ENCODE results near the gene PLA2G4A. TPM values are rescaled to one million over a fixed set of nuclear protein-coding genes. Genes with fewer than 3 reads are reported as not detected.
A peak's percentile ranks its signal among the peaks of the same experiment; 100 is the strongest.

The PLA2G4A gene
- total RNA-seq, 2 donors from 2014 or later, result 0.35 to 0.96 TPM

DNA sequence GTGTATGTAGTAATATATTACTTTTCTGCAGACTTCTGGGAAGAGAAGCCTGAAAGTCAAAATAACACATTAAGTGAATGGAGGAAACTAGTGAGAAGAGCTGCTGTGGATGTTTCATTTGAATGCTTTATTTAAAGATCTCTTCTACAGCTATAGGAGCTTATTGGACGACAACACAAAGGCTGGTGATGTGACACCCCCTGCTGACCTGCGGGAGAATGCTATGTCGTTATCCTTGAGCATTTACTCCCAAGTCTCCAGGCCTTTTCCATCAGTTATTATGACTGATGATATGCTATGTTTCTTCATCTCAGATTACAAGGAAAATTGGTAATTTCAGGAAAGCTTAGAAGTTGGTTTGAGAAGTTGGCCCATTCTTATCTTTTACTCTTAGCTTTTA lies 22.3 kb upstream of the PLA2G4A start:
- no peaks in the 10 kb centered on the region for H3K4me1 Mint-ChIP-seq
- H3K27ac Mint-ChIP-seq, result no peak overlapping the region
- ATAC-seq, result no peak
- H3K27me3 Mint-ChIP-seq, result no peaks in the 10 kb centered on the region
- no peaks in the 10 kb centered on the region for H3K9me3 ChIP-seq (ENCODE audit: control insufficient read depth, low read length, poor library complexity, severe bottlenecking)
- no peak for DNase-seq
- H3K4me3 Mint-ChIP-seq, result no peak overlapping the region
- no peaks in the 10 kb centered on the region for H3K36me3 Mint-ChIP-seq (ENCODE audit: low read depth)

DNA sequence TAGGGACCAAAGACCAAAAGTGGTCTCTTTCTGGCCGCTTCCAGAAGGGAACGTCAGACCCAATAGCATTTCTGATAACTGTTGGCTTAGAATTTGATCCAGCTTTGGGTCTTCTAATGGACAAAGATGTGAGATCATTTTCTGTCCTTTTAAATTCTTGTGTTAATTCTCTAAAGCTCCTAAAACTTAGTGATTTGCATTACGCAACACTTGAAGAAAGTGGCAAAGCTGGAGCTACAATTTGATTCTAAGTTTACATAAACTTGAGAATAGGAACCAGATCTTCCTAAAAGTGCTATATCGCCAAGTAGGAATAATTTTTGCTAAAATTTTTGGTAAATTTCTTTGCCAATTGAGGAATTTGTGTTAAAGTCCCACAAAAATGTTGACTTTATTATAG lies 21.6 kb upstream of the PLA2G4A start:
- H3K4me3 Mint-ChIP-seq, result no peak overlapping the region
- ATAC-seq (no peak), DNase-seq (no peak)
- H3K27me3 Mint-ChIP-seq, result no peaks in the 10 kb centered on the region
- H3K27ac Mint-ChIP-seq, result no peak overlapping the region
- H3K4me1 Mint-ChIP-seq, result no peaks in the 10 kb centered on the region
- no peaks in the 10 kb centered on the region for H3K9me3 ChIP-seq (ENCODE audit: control insufficient read depth, low read length, poor library complexity, severe bottlenecking)
- no peaks in the 10 kb centered on the region for H3K36me3 Mint-ChIP-seq (ENCODE audit: low read depth)

DNA sequence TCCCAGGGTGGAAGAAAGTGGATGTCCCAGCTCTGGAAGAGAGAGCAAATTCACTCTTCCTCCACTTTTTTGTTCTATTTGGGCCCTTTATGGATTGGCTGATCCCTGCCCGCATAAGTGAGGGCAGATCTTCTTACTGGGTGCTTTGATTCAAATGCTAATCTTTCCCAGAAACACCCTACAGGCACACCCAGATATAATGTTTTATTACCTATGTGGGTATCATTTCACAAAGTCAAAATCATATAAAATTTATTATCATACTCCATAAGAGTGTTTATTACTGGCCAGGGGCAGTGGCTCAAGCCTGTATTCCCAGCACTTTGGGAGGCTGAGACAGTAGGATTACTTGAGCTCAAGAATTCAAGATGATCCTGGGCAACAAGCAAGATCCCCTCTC lies 16.9 kb upstream of the PLA2G4A start:
- no peak for DNase-seq
- Mint-ChIP-seq H3K36me3 (ENCODE audit: low read depth) (no peaks in the 10 kb centered on the region), H3K27me3 (no peaks in the 10 kb centered on the region), H3K4me3 (no peak overlapping the region), H3K4me1 (no peaks in the 10 kb centered on the region), H3K27ac (no peak overlapping the region)
- no peaks in the 10 kb centered on the region for H3K9me3 ChIP-seq (ENCODE audit: control insufficient read depth, low read length, poor library complexity, severe bottlenecking)
- no peak for ATAC-seq

DNA sequence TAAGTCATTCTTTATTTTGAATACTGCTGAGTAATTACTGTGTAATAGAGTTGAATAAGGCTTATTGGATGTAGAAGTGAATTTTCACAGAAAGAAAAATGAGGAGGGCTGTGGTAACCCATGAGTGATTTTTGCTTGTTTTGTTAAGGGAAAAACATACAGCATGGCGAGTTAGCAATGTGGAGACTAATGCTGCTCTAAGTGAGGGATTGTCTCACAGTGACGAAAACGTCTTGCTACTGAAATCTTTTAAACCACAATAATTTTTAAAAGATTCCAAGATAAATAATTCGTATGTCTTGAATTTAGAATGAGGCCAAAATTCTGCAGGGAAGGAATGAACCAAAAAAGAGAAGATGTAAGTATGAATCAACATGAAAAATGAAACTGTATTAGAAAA lies 16.2 kb upstream of the PLA2G4A start:
- no peak for ATAC-seq
- DNase-seq, result no peak
- Mint-ChIP-seq H3K27ac (no peak overlapping the region), H3K4me3 (no peak overlapping the region), H3K27me3 (no peaks in the 10 kb centered on the region), H3K36me3 (ENCODE audit: low read depth) (no peaks in the 10 kb centered on the region), H3K4me1 (no peaks in the 10 kb centered on the region)
- H3K9me3 ChIP-seq (ENCODE audit: control insufficient read depth, low read length, poor library complexity, severe bottlenecking), result no peaks in the 10 kb centered on the region

DNA sequence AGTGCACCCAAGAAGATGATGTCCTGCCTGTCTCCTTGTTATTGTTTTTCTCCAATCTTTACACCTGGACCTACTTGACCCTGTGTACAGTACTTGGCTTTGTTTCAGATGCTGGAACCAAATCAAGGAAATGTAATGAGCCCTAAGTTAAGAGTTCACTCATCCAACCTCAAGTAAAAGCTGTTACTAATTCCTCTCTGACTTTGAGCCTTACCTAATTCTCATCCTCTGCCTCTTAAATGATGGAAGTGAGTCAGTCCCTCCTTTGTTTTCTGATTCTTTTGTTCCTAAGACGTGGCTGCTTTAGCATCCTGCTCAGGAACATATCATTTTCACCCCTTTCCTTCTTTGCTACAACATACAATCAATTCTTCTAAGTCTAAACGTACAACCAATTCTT lies 15.3 kb upstream of the PLA2G4A start:
- no peaks in the 10 kb centered on the region for H3K9me3 ChIP-seq (ENCODE audit: control insufficient read depth, low read length, poor library complexity, severe bottlenecking)
- Mint-ChIP-seq H3K4me1 (no peaks in the 10 kb centered on the region), H3K4me3 (no peak overlapping the region), H3K27me3 (no peaks in the 10 kb centered on the region), H3K27ac (no peak overlapping the region), H3K36me3 (ENCODE audit: low read depth) (no peaks in the 10 kb centered on the region)
- DNase-seq (no peak), ATAC-seq (no peak)

DNA sequence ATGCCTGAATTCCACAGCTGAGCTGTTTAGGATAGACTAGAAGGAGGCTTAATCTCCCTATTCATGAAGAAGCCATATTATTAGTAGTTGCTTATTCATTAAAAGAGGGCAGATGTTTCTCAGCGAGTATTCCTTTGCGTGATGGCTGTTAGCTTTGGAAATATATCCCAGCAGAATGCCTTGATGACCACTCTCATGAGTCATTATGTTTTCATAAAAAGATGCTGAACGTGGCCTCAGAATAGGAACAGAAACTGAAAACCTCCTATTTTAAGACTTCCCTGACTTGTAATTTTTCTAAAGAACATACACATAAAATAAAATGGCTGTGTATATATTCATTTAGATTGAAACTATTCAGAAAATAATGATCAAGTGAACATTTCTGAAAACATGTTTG lies 9.6 kb upstream of the PLA2G4A start:
- no peak overlapping the region for H3K4me3 Mint-ChIP-seq
- no peak for ATAC-seq
- H3K27ac Mint-ChIP-seq, result no peak overlapping the region
- H3K4me1 Mint-ChIP-seq, result no peaks in the 10 kb centered on the region
- no peaks in the 10 kb centered on the region for H3K9me3 ChIP-seq (ENCODE audit: control insufficient read depth, low read length, poor library complexity, severe bottlenecking)
- H3K36me3 Mint-ChIP-seq (ENCODE audit: low read depth), result no peaks in the 10 kb centered on the region
- H3K27me3 Mint-ChIP-seq, result no peaks in the 10 kb centered on the region
- DNase-seq, result no peak

DNA sequence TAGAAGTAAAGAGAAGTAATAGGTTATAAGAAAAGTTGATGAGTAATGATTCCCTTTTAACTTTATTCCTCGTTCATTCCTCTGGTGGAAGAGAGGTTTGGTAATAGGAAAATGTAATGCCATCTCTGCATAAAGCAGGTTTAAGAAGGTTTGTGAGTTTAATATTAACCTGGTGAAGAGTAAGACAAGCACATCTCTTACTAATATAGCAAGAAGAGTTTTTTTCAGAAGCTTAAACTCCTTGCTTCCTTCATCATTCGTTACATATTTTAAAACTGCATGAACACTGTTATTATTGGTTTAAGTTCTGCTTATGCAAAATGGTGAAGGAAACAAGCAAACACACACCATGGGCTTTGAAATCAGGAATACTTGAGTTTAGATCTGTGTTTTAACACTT lies 9.2 kb upstream of the PLA2G4A start:
- no peak overlapping the region for H3K4me3 Mint-ChIP-seq
- no peak overlapping the region for H3K27ac Mint-ChIP-seq
- no peaks in the 10 kb centered on the region for H3K4me1 Mint-ChIP-seq
- DNase-seq (no peak), ATAC-seq (no peak)
- no peaks in the 10 kb centered on the region for H3K9me3 ChIP-seq (ENCODE audit: control insufficient read depth, low read length, poor library complexity, severe bottlenecking)
- no peaks in the 10 kb centered on the region for H3K36me3 Mint-ChIP-seq (ENCODE audit: low read depth)
- no peaks in the 10 kb centered on the region for H3K27me3 Mint-ChIP-seq

DNA sequence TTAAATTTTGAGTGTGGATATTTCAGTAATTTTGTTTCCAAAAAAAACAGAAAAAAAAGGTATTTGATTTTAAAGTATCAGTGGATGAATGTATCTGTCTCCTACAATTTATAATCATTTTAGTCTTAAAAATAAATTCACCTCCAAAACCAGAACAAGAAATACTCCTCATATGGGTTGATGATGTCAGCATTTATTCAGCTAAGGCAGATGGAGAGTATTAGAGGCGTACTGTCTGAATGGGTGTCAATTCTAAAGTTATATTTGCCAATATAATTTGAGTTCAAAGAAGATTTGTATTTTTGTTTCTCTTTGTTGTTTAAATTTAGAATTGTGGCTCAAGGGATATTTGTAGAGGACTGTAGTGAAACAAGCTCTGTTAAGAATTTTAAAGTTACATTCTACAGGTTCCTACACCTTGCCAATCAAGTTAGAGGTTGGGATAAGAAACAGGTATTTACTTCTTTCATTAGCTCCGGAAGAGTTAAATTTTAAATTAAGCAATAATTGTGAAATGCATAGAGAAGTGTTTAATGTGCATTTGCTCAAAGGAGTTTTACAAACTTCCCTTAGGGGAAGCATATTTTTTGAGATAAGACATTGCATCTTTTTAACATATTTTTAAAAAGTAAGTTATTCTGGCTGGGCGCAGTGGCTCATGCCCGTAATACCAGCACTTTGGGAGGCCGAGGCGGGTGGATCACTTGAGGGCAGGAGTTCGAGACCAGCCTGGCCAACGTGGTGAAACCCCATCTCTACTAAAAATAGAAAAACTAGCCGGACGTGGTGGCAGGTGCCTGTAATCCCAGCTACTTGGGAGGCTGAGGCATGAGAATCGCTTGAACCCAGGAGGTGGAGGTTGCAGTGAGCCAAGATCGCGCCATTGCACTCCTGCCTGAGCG lies 1.2 kb downstream of the PLA2G4A start:
- Mint-ChIP-seq H3K4me3 (no peak overlapping the region), H3K4me1 (peaks cover 9% of the 10 kb centered on the region), H3K27me3 (peaks cover 21% of the 10 kb centered on the region), H3K27ac (no peak overlapping the region), H3K36me3 (ENCODE audit: low read depth) (no peaks in the 10 kb centered on the region)
- DNase-seq, result no peak
- H3K9me3 ChIP-seq (ENCODE audit: control insufficient read depth, low read length, poor library complexity, severe bottlenecking), result no peaks in the 10 kb centered on the region
- ATAC-seq, result no peak

DNA sequence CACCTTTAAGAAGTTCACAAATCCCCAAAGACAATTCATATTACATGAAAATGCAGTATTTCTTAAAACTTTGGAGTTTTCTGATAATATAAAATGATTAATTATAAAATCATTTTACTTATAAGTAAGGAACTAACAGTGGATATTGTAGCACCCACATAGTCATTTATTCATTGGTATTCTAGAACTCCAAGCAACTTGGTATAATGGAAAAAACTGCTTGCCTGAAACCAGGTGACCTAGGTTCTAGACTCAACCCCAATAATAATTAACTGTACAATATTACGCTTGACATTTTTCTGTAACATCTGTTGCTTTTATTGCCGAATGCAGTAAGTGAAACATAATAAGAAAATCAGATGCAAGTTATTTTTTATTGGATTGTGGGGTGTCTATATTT lies 2.4 kb downstream of the PLA2G4A start:
- Mint-ChIP-seq H3K4me1 (peaks cover 9% of the 10 kb centered on the region), H3K36me3 (ENCODE audit: low read depth) (no peaks in the 10 kb centered on the region), H3K4me3 (no peak overlapping the region), H3K27me3 (peaks cover 21% of the 10 kb centered on the region), H3K27ac (no peak overlapping the region)
- no peaks in the 10 kb centered on the region for H3K9me3 ChIP-seq (ENCODE audit: control insufficient read depth, low read length, poor library complexity, severe bottlenecking)
- DNase-seq (no peak), ATAC-seq (no peak)

DNA sequence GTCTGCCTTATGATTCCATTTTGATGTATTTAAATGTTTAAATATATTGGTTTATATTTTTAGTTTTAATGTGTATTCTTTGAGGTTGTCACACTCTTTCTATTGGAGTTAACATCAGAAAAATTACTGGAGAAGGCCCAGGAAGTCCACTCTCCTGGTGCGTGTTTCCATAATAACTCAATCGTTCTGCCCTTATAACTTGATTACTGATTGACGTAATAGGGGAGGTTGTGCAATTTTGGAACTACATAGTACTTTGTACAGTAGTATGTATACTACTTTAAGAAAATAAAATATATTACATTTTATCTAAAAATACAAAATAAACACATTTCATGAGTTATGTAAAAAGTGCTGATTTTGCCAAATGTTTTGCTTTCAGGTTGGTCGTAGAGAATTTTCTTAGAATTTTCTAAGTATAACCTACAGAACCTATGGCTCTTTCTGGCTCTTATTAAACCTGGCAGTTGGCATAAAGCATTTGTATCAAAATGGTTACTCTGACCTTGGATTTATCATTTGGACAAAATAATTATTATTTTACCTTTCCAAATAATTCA lies 5.7 kb downstream of the PLA2G4A start:
- Mint-ChIP-seq H3K27me3 (peaks cover 13% of the 10 kb centered on the region), H3K27ac (no peak overlapping the region), H3K4me1 (no peaks in the 10 kb centered on the region), H3K36me3 (ENCODE audit: low read depth) (no peaks in the 10 kb centered on the region), H3K4me3 (no peak overlapping the region)
- H3K9me3 ChIP-seq (ENCODE audit: control insufficient read depth, low read length, poor library complexity, severe bottlenecking), result no peaks in the 10 kb centered on the region
- ATAC-seq (no peak), DNase-seq (no peak)

DNA sequence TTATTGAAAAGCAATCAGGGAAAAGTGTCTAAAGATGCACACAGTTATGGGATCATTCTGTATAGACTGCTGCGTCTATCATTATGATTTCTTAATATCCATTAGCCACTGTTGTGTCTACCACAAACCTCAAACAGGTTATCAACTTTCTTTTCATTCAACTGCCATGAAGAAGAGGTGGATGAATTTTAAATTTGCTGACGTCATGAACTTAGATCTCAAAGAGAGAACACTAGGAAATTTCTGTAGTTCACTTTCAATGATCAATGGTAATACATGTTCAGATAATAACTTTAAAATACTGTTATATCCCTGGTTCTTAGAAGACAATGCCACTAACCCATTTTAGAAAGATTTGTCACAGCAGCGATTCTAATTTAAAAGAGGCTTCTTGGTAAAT lies 6.7 kb downstream of the PLA2G4A start:
- Mint-ChIP-seq H3K27ac (no peak overlapping the region), H3K36me3 (ENCODE audit: low read depth) (no peaks in the 10 kb centered on the region), H3K4me3 (no peak overlapping the region), H3K27me3 (peaks cover 7% of the 10 kb centered on the region), H3K4me1 (no peaks in the 10 kb centered on the region)
- DNase-seq (no peak), ATAC-seq (no peak)
- no peaks in the 10 kb centered on the region for H3K9me3 ChIP-seq (ENCODE audit: control insufficient read depth, low read length, poor library complexity, severe bottlenecking)

DNA sequence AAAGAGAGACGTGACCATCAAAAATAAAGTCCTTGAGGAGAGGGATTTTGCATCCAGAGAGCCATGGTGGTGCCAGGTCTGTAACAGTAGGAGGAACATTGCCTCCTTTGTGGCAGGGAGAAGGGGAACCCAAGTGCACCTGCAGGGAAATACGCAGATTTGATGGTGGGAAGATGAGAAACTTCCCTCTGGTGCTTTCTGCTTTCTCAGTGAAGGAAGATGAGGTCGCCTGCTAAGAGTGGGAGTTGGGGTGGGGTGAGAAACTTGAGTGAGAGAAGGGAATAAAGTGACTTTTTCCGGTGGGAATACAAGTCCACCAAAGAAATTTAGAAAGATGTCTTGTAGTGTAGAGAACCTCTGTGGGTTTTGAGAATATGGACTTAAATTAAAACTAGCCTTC lies 9.1 kb downstream of the PLA2G4A start:
- Mint-ChIP-seq H3K4me1 (no peaks in the 10 kb centered on the region), H3K27me3 (peaks cover 7% of the 10 kb centered on the region), H3K36me3 (ENCODE audit: low read depth) (no peaks in the 10 kb centered on the region), H3K27ac (no peak overlapping the region), H3K4me3 (no peak overlapping the region)
- H3K9me3 ChIP-seq (ENCODE audit: control insufficient read depth, low read length, poor library complexity, severe bottlenecking), result no peaks in the 10 kb centered on the region
- no peak for ATAC-seq
- DNase-seq, result no peak

DNA sequence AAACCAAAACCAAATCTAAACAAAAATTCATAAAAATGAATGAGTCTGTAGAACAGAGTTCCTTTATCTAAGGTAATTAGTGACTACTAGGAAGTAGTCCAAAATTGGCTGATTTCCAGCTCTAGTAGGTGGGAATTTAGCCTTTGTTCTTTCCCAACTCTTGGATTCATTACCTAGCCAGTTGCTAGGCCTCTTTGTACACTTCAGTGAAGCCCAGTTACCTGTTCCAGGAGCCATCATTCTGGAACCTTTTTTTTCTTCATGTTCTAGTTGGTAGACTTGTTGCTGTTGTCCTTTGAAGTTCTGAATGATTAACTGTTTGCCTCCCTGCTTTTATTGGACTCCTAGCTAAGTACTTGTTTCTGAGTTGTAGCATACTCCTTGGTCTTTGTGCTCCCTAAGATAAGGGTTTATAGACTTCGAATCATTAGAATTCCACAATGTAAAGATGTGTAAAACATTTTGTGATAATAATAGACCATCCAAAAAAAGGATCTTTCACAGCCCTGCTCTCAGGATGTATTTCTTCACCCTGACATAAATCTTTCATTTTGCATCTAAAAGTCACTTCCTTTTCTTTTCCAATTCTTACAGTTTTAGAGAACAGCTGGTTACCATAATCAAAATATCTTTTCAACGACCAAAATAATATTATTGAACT lies 9.8 kb downstream of the PLA2G4A start:
- no peak for DNase-seq
- Mint-ChIP-seq H3K4me3 (peak overlapping the region; percentile 7), H3K4me1 (no peaks in the 10 kb centered on the region), H3K27ac (no peak overlapping the region), H3K36me3 (ENCODE audit: low read depth) (no peaks in the 10 kb centered on the region), H3K27me3 (peaks cover 6% of the 10 kb centered on the region)
- H3K9me3 ChIP-seq (ENCODE audit: control insufficient read depth, low read length, poor library complexity, severe bottlenecking), result no peaks in the 10 kb centered on the region
- no peak for ATAC-seq

DNA sequence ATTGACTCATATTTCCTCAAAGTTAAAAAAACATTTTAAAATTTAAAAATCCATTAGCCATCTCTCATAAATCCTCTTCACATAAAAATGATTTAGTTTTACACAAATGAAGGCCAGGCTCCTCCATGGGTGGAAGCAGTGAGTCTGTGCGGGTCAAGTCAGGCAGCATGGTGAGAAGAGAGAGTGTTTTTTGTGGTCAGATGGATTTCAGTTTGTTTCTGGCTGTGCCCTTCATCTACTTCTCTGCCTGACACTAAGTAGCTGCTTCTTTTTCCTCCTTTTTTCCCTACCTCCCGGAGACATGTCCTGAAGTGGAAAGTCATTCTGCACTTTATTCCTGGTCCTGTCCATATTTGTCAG lies 10.3 kb downstream of the PLA2G4A start:
- no peaks in the 10 kb centered on the region for H3K4me1 Mint-ChIP-seq
- ATAC-seq (no peak), DNase-seq (no peak)
- H3K36me3 Mint-ChIP-seq (ENCODE audit: low read depth), result no peaks in the 10 kb centered on the region
- peaks cover 1% of the 10 kb centered on the region for H3K27me3 Mint-ChIP-seq
- no peak overlapping the region for H3K4me3 Mint-ChIP-seq
- H3K9me3 ChIP-seq (ENCODE audit: control insufficient read depth, low read length, poor library complexity, severe bottlenecking), result no peaks in the 10 kb centered on the region
- no peak overlapping the region for H3K27ac Mint-ChIP-seq
